Gastrocnemius medialis (tissue), 4 donors: ENCODE measurements around the gene GDPD5. TPM values are rescaled to one million over a fixed set of nuclear protein-coding genes. Genes with fewer than 3 reads are reported as not detected.

Source experiments
- ATAC-seq, 2 donors: fragments of 150-250 bp; one replicate each; pipeline ENCODE4 v1.9.1; 2016
- DNase-seq, 2 donors: peaks; one replicate each; pipeline ENCODE4 v3.0.0-alpha.2; 2019
- H3K27ac ChIP-seq, 4 donors: fragments of 200-600 bp; sonication (generic); 1 replicate in 1 of 4; 2 replicates in 3 of 4; pipeline ENCODE4 v1.5.1; 2016 to 2018; ENCODE audit warnings: mild to moderate bottlenecking in 2 of 4, moderate library complexity in 1 of 4
- H3K27me3 ChIP-seq, 3 donors: fragments of 200-600 bp; sonication (generic) in 2 of 3; 1 replicate in 1 of 3; 2 replicates in 2 of 3; pipeline versions ENCODE4 v1.5.1 to v1.6.0; 2016 to 2019; ENCODE audit warnings: mild to moderate bottlenecking in 1 of 3, moderate library complexity in 1 of 3
- H3K36me3 ChIP-seq, 2 donors: fragments of 200-600 bp; sonication (generic) in 1 of 2; one replicate each; pipeline ENCODE4 v1.5.1; 2017 to 2018
- H3K4me1 ChIP-seq, 2 donors: fragments of 200-600 bp; sonication (generic) in 1 of 2; one replicate each; pipeline ENCODE4 v1.5.1; 2016 to 2017; ENCODE audit warnings: mild to moderate bottlenecking in 2 of 2
- H3K4me3 ChIP-seq, 4 donors: fragments of 200-600 bp; sonication (generic) in 3 of 4; 1 replicate in 1 of 4; 2 replicates in 3 of 4; pipeline ENCODE4 v1.5.1; 2016 to 2019; ENCODE audit warnings: mild to moderate bottlenecking in 2 of 4
- H3K9me3 ChIP-seq, 3 donors: fragments of 200-600 bp; sonication (generic) in 2 of 3; 1 replicate in 1 of 3; 2 replicates in 2 of 3; pipeline ENCODE4 v1.5.1; 2016 to 2019
- POLR2A ChIP-seq, 2 donors: fragments of 450-650 bp; IDR thresholded peaks; one replicate each; pipeline ENCODE4 v1.6.1; 2017; ENCODE audit warnings: antibody characterized with exemption in 2 of 2, mild to moderate bottlenecking in 2 of 2, moderate library complexity in 2 of 2
- in situ Hi-C, 4 donors: fragments of 200-750 bp; cut with MboI; loops; one replicate each; pipeline versions ENCODE4 v1.15.0 to v1.8.0; 2017; ENCODE audit warnings: low sequenced_read_pairs in 4 of 4
- intact Hi-C: fragments of 100-400 bp; cut with DNase I; formaldehyde crosslinking; loops from one replicate; pipeline ENCODE4 v1.15.1; 2023; ENCODE audit warnings: low total_unique reads
- total RNA-seq, 4 donors: library from RNA; depleted of rRNA; stranded (reverse); fragments of >200 nt; gene quantifications; one replicate each; pipeline versions ENCODE4 v1.1.0 to v1.2.3, GENCODE V29; 2016
- TF ChIP-seq, protein P1 (sequence below), 5 experiments: fragments of 450-650 bp in 3 of 5; fragments of 200-600 bp in 2 of 5; sonication (generic) in 2 of 5; IDR thresholded peaks in 4 of 5; conservative IDR thresholded peaks in 1 of 5; 1 replicate in 4 of 5; 2 replicates in 1 of 5; pipeline ENCODE4 v1.5.1; 2016 to 2019; ENCODE audit warnings: antibody characterized with exemption in 5 of 5, mild to moderate bottlenecking in 3 of 5, moderate library complexity in 3 of 5

The GDPD5 gene
- total RNA-seq, 4 donors from 2014 or later, result 5.6 to 12.6 (median 11.2) TPM

DNA sequence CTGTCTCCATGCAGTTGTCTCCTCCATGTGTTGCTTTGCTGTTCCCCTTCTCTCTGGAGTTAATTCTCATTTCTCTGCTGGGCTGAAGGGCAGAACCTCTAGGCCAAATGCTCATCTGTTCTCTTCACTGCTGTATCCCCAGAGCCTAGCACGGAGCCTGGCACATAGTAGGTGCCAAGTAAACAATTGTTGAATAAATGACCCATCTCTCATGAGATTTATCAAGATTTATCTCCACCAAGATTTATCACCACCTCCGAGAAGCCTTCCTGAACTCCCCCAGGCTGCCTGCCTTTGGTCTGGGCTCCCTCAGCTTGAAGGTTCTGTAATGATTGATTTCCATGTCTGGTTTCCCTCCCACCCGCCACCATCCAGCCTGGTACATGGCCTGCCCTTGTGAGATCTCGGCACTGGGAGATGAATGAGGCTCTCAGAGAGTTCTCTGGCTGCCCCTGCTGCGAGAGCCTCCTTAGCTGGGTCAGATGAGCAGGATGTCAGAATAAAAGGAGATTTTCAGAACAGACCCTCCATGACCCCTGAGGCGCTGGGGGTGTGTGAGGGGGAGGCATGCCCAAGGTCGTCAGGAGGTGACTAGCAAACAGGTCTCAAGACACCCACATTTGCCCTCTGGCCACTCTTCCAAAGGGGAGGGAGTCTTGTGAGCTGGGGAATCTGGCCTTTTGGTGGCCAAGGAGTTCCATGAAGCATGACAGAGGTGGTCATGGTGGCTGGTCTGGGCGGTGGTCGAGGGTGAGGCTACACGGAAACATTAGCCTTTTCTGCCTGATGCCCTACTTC lies 2.4 kb upstream of the GDPD5 start:
- DNase-seq (no peak), ATAC-seq (no peak)
- in situ Hi-C loops (loop anchor here in 2 of 4 donors (25.0 kb wide), 1 partner anchor 241 kb away; no protein-coding TSS in a partner anchor), intact Hi-C loops (loop anchor here (2.0 to 5.0 kb wide), 2 partner anchors 129 to 251 kb away; partner anchors contain the start of gene RPS3)
- H3K4me1 ChIP-seq, result peaks cover 16 to 19% of the 10 kb centered on the region in 2 donors
- H3K4me3 ChIP-seq, result no peak overlapping the region
- no peak overlapping the region for H3K27ac ChIP-seq
- TF ChIP-seq POLR2A (IDR thresholded peaks at IDR 0.05), result no peak
- TF ChIP-seq, protein P1, sequence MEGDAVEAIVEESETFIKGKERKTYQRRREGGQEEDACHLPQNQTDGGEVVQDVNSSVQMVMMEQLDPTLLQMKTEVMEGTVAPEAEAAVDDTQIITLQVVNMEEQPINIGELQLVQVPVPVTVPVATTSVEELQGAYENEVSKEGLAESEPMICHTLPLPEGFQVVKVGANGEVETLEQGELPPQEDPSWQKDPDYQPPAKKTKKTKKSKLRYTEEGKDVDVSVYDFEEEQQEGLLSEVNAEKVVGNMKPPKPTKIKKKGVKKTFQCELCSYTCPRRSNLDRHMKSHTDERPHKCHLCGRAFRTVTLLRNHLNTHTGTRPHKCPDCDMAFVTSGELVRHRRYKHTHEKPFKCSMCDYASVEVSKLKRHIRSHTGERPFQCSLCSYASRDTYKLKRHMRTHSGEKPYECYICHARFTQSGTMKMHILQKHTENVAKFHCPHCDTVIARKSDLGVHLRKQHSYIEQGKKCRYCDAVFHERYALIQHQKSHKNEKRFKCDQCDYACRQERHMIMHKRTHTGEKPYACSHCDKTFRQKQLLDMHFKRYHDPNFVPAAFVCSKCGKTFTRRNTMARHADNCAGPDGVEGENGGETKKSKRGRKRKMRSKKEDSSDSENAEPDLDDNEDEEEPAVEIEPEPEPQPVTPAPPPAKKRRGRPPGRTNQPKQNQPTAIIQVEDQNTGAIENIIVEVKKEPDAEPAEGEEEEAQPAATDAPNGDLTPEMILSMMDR (IDR thresholded peaks at IDR 0.05 in 4 of 5, conservative IDR thresholded peaks at IDR 0.05 in 1 of 5), result no peak
- H3K36me3 ChIP-seq, result no peaks in the 10 kb centered on the region
- H3K9me3 ChIP-seq, result no peaks in the 10 kb centered on the region
- H3K27me3 ChIP-seq, result no peaks in the 10 kb centered on the region

DNA sequence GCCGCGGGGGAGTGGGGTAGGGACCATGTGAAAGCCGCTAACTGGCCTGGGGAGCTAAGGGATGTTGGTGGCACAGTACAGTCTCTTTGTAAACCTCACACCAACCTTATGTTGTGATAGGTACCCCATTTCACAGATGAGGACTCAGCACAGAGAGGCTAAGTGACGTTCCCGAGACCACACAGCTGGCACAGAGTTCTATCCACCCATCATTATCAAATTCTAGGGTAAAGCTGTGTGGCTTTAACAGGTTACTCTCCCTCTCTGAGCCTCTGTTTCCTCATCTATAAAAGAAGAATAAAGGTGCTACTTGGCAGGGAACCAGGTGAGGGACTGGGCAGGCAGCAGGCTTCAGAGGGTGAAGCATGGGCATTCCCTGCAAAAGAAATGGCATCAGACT lies 1.4 kb upstream of the GDPD5 start:
- Histone ChIP-seq H3K27me3 (no peaks in the 10 kb centered on the region), H3K27ac (no peak overlapping the region), H3K4me1 (peaks cover 16 to 21% of the 10 kb centered on the region in 2 donors), H3K36me3 (no peaks in the 10 kb centered on the region), H3K4me3 (no peak overlapping the region), H3K9me3 (no peaks in the 10 kb centered on the region)
- intact Hi-C loops (loop anchor here (2.0 to 5.0 kb wide), 2 partner anchors 128 to 250 kb away; partner anchors contain the start of gene RPS3), in situ Hi-C loops (loop anchor here in 2 of 4 donors (25.0 kb wide), 1 partner anchor 240 kb away; no protein-coding TSS in a partner anchor)
- TF ChIP-seq, protein P1 (IDR thresholded peaks at IDR 0.05 in 4 of 5, conservative IDR thresholded peaks at IDR 0.05 in 1 of 5), result no peak
- TF ChIP-seq POLR2A (IDR thresholded peaks at IDR 0.05), result no peak
- DNase-seq (no peak), ATAC-seq (no peak)

DNA sequence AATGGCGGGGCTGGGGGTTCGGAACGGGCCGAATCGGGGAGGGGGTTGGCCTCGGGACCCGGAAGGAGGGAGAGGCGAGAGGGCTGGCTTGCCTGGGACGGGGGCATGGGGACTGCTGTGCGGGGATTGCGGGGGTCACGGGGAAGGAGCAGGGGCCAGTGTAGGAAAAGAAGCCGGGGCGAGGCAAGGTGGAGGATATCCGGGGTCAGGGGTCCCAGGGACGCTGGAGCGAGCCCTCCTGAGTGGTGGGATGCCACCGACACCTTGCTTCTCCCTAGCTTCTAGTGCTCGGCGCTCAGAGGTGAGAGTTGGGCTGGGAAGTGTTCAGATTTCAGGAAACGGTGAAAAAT lies 426 bp upstream of the GDPD5 start:
- peaks cover 17 to 24% of the 10 kb centered on the region in 2 donors for H3K4me1 ChIP-seq
- no peak for ATAC-seq
- H3K36me3 ChIP-seq, result no peaks in the 10 kb centered on the region
- no peak for DNase-seq
- TF ChIP-seq, protein P1 (IDR thresholded peaks at IDR 0.05 in 4 of 5, conservative IDR thresholded peaks at IDR 0.05 in 1 of 5), result no peak
- TF ChIP-seq POLR2A (IDR thresholded peaks at IDR 0.05), result no peak
- peak overlapping the region in 2 of 4 donors; percentile 23 to 27 for H3K27ac ChIP-seq
- H3K4me3 ChIP-seq, result peak overlapping the region; percentile 66 to 92 (median 73)
- in situ Hi-C loops, result loop anchor here in 2 of 4 donors (25.0 kb wide), 1 partner anchor 239 kb away; no protein-coding TSS in a partner anchor
- intact Hi-C loops, result loop anchor here (2.0 to 5.0 kb wide), 2 partner anchors 127 to 249 kb away; partner anchors contain the start of gene RPS3
- no peaks in the 10 kb centered on the region for H3K9me3 ChIP-seq
- no peaks in the 10 kb centered on the region for H3K27me3 ChIP-seq

DNA sequence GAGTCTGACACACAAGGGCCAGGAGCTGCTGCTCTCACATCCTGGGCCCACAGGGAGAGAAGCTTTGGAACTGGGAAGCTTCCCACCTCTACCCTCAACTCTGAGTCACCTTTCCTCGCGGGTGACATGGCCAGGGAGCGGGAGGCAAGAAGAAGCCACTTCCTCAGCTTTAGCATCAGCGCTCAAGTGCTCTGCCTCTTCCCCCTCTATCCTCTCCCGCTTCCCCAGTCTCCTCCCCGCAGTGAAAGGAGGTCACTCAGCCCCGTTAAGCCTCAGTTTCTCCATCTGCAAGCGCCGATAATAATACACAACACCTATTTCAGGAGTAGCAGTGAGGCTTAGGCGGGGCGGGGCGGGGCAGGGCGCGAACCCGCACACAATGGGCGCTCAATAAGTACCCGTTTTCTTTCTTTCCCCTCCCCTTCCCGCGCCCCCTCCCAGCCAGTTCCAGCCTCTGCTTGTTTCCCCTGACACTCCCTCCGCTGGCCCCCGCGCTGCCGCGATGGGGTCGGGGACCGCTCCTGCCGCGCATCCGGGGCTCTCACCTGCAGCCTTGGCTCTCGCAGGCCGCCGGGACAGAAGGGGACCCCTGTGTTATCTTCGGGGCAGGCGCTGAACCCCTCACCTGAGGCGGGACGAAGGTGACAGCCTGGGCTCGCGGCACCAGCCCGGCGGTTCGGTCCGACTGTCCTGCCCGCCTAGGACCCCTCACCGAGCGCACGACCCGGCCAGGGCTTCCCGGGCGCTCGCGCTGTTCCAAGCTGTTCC lies 892 bp downstream of the GDPD5 start:
- TF ChIP-seq, protein P1 (IDR thresholded peaks at IDR 0.05 in 4 of 5, conservative IDR thresholded peaks at IDR 0.05 in 1 of 5), result no peak
- ATAC-seq, result peak; percentile 3 to 10
- Histone ChIP-seq H3K4me1 (peaks cover 28 to 30% of the 10 kb centered on the region in 2 donors), H3K27me3 (no peaks in the 10 kb centered on the region), H3K4me3 (peak overlapping the region; percentile 66 to 92 (median 73)), H3K36me3 (no peaks in the 10 kb centered on the region), H3K9me3 (no peaks in the 10 kb centered on the region), H3K27ac (peak overlapping the region in 3 of 4 donors; percentile 46 to 68 (median 48))
- DNase-seq, result no peak
- intact Hi-C loops (loop anchor here (1.0 to 5.0 kb wide), 2 partner anchors 49 to 248 kb away; no protein-coding TSS in a partner anchor), in situ Hi-C loops (loop anchor here in 2 of 4 donors (25.0 kb wide), 1 partner anchor 238 kb away; no protein-coding TSS in a partner anchor)
